K562 (cell line): ENCODE measurements around the gene SNX27. TPM values are rescaled to one million over a fixed set of nuclear protein-coding genes. Genes with fewer than 3 reads are reported as not detected.

ENCODE experiments used
- MBD2 ChIP-seq: sonication (generic); IDR thresholded peaks from 2 replicates; pipeline ENCODE4 v1.6.1; 2016; ENCODE audit warnings: low read depth, borderline replicate concordance
- MEF2A ChIP-seq: IDR thresholded peaks from 2 replicates; pipeline ENCODE4 v1.6.1; 2011; ENCODE audit warnings: low read depth, mild to moderate bottlenecking, low read length, moderate library complexity; ENCODE audit not compliant: control insufficient read depth
- RCOR1 ChIP-seq, 2 experiments: IDR thresholded peaks; 2 replicates each; pipeline ENCODE4 v1.6.1; 2012; ENCODE audit warnings: low read depth in 2 of 2, low read length in 2 of 2, borderline replicate concordance in 1 of 2, improper control_type of control experiment in 1 of 2
- TAF9B ChIP-seq: fragments of 450-650 bp; IDR thresholded peaks from 2 replicates; pipeline ENCODE4 v1.6.1; 2018; ENCODE audit warnings: mild to moderate bottlenecking; ENCODE audit not compliant: partially characterized antibody
- ZNF217 ChIP-seq: sonication (generic); formaldehyde crosslinking; IDR thresholded peaks from 2 replicates; pipeline ENCODE4 v1.8.0; 2022; ENCODE audit warnings: mild to moderate bottlenecking, missing genetic modification reagents
- ZNF780A ChIP-seq: fragments of 250-450 bp; sonication (Bioruptor Pico); IDR thresholded peaks from 2 replicates; pipeline ENCODE4 v1.5.0; 2021; ENCODE audit warnings: mild to moderate bottlenecking
- polyA plus RNA-seq, 8 experiments: library from polyadenylated mRNA; depleted of rRNA in 4 of 8; stranded (reverse) in 5 of 8; unstranded in 3 of 8; fragments of >200 nt; fragmentation: Nextera tagmentation in 2 of 8; fragmentation: Illumina TruSeq in 1 of 8; extraction: Ambion mirVana in 2 of 8; extraction: Trizol in 1 of 8; gene quantifications; 2 replicates each; pipeline versions ENCODE4 v1.2.1 to v1.2.3, GENCODE V29; 2011 to 2014; ENCODE audit warnings: inconsistent platforms in 1 of 8, missing spikeins in 1 of 8
- total RNA-seq, 7 experiments: library from RNA; depleted of rRNA in 6 of 7; stranded (reverse); fragments of >200 nt in 6 of 7; fragmentation: Illumina TruSeq in 2 of 7; extraction: Trizol in 2 of 7; gene quantifications; 2 replicates each; pipeline versions ENCODE4 v1.2.1 to v1.2.3, GENCODE V29; 2011 to 2021; ENCODE audit warnings: low replicate concordance in 1 of 7
- TF ChIP-seq, protein P1 (sequence below): sonication (generic); formaldehyde crosslinking; IDR thresholded peaks from 2 replicates; pipeline ENCODE4 v1.8.1; 2023; ENCODE audit warnings: mild to moderate bottlenecking, missing genetic modification reagents
- TF ChIP-seq, protein P2 (sequence below), 2 experiments: fragments of 450-650 bp; IDR thresholded peaks; 2 replicates each; pipeline ENCODE4 v1.6.1; 2018; ENCODE audit warnings: mild to moderate bottlenecking in 2 of 2, low read depth in 1 of 2; ENCODE audit not compliant: partially characterized antibody in 2 of 2

Gene SNX27
- total and polyA plus RNA-seq, 9 of the 15 experiments (the other 6 are each of a cell fraction or from before 2014, with no cell fraction given): 4.5 to 18.7 (median 10.1) TPM

DNA sequence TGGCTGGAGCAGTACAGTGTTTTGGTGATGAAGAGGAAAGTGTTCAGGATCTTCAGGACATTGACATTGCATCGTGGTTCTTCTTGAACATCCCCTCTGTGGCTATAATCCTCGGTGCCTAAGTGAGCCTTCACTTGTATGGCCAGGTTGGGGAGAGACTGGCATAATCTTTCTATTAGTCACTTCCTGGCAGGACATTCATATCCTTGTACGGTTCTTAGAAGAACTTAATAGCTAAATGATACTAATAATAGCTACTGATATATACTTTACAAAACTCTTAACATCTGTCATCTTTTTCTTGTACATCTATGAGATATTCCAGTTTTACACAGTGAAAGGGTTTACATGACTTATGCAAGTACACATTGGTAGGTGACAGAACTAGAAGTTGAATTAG, 69.0 kb downstream of the SNX27 start (continued):
- no peak for TF ChIP-seq TAF9B
- no peak for TF ChIP-seq ZNF780A (CRISPR knock-in tag)
- TF ChIP-seq RCOR1 (IDR thresholded peaks at IDR 0.05; ENCODE audit: borderline replicate concordance in 1 of 2, low read depth in 2 of 2, low read length in 2 of 2): no peak
- no peak for TF ChIP-seq MBD2
- no peak for TF ChIP-seq MEF2A
- TF ChIP-seq, protein P1, sequence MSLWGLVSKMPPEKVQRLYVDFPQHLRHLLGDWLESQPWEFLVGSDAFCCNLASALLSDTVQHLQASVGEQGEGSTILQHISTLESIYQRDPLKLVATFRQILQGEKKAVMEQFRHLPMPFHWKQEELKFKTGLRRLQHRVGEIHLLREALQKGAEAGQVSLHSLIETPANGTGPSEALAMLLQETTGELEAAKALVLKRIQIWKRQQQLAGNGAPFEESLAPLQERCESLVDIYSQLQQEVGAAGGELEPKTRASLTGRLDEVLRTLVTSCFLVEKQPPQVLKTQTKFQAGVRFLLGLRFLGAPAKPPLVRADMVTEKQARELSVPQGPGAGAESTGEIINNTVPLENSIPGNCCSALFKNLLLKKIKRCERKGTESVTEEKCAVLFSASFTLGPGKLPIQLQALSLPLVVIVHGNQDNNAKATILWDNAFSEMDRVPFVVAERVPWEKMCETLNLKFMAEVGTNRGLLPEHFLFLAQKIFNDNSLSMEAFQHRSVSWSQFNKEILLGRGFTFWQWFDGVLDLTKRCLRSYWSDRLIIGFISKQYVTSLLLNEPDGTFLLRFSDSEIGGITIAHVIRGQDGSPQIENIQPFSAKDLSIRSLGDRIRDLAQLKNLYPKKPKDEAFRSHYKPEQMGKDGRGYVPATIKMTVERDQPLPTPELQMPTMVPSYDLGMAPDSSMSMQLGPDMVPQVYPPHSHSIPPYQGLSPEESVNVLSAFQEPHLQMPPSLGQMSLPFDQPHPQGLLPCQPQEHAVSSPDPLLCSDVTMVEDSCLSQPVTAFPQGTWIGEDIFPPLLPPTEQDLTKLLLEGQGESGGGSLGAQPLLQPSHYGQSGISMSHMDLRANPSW: no peak
- TF ChIP-seq, protein P2, sequence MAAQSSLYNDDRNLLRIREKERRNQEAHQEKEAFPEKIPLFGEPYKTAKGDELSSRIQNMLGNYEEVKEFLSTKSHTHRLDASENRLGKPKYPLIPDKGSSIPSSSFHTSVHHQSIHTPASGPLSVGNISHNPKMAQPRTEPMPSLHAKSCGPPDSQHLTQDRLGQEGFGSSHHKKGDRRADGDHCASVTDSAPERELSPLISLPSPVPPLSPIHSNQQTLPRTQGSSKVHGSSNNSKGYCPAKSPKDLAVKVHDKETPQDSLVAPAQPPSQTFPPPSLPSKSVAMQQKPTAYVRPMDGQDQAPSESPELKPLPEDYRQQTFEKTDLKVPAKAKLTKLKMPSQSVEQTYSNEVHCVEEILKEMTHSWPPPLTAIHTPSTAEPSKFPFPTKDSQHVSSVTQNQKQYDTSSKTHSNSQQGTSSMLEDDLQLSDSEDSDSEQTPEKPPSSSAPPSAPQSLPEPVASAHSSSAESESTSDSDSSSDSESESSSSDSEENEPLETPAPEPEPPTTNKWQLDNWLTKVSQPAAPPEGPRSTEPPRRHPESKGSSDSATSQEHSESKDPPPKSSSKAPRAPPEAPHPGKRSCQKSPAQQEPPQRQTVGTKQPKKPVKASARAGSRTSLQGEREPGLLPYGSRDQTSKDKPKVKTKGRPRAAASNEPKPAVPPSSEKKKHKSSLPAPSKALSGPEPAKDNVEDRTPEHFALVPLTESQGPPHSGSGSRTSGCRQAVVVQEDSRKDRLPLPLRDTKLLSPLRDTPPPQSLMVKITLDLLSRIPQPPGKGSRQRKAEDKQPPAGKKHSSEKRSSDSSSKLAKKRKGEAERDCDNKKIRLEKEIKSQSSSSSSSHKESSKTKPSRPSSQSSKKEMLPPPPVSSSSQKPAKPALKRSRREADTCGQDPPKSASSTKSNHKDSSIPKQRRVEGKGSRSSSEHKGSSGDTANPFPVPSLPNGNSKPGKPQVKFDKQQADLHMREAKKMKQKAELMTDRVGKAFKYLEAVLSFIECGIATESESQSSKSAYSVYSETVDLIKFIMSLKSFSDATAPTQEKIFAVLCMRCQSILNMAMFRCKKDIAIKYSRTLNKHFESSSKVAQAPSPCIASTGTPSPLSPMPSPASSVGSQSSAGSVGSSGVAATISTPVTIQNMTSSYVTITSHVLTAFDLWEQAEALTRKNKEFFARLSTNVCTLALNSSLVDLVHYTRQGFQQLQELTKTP (IDR thresholded peaks at IDR 0.05; ENCODE audit: low read depth in 1 of 2, partially characterized antibody in 2 of 2): no peak
- no peak for TF ChIP-seq ZNF217 (CRISPR knock-in tag)
